VCaP (cell line): Measurements from ENCODE around the gene RNF6.

Experiments used
- H3K27ac ChIP-seq: fragments of 450-650 bp; 2 replicates; pipeline ENCODE4 v1.5.1; 2017
- CTCF ChIP-seq: fragments of 450-650 bp; conservative IDR thresholded peaks from 2 replicates; pipeline ENCODE4 v1.5.1; 2017; ENCODE audit warnings: mild to moderate bottlenecking, moderate library complexity

Gene RNF6

GRCh38 chr13:26246154-26246553, 24.0 kb upstream of the RNF6 start:
- TF ChIP-seq CTCF = no peak
- no peak overlapping the region for H3K27ac ChIP-seq

DNA sequence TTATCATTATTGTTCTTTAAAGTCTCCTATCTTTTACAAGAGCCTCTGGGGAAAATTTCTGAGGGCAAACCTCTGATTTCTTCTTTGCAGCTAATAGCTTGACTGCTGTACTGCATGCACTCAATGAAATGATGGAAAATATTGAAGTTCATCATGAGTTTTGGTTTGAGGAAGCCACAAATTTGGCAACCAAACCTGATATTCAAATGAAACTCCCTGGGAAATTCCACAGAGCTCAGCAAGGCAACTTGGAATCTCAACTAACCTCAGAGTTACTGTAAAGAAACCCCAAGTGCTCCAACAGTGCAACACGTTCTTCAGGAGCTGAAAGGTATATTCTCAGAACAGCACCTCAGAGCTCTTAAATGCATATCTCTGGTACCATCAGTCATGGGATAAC, 14.2 kb upstream of the RNF6 start:
- no peak overlapping the region for H3K27ac ChIP-seq
- TF ChIP-seq CTCF = no peak

DNA sequence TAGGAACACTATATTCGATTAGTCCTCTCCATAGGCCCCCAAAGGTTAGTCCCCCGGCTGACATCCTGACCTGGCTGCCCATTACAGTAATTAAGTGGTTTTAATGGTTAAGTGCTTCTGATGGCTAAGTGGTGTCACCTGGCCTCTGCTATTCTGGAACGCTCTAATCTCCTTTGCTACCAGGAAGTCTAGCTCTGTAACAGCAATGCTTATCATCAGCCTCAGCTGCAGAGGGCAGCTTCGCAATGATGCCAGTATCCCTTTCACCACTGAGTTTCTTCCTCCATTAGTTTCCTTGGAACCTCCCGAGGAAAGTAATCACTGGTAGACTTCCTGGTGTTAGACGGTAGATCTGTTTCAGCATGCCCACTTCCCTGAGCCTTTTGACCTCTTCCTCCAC, 8.6 kb upstream of the RNF6 start:
- no peak for TF ChIP-seq CTCF
- no peak overlapping the region for H3K27ac ChIP-seq

- no peak overlapping the region for H3K27ac ChIP-seq
- no peak for TF ChIP-seq CTCF
Observed at GRCh38 chr13:26229080-26229615, 7.0 kb upstream of the RNF6 start.

- no peak for TF ChIP-seq CTCF
Observed at GRCh38 chr13:26228096-26228495, 6.0 kb upstream of the RNF6 start.

DNA sequence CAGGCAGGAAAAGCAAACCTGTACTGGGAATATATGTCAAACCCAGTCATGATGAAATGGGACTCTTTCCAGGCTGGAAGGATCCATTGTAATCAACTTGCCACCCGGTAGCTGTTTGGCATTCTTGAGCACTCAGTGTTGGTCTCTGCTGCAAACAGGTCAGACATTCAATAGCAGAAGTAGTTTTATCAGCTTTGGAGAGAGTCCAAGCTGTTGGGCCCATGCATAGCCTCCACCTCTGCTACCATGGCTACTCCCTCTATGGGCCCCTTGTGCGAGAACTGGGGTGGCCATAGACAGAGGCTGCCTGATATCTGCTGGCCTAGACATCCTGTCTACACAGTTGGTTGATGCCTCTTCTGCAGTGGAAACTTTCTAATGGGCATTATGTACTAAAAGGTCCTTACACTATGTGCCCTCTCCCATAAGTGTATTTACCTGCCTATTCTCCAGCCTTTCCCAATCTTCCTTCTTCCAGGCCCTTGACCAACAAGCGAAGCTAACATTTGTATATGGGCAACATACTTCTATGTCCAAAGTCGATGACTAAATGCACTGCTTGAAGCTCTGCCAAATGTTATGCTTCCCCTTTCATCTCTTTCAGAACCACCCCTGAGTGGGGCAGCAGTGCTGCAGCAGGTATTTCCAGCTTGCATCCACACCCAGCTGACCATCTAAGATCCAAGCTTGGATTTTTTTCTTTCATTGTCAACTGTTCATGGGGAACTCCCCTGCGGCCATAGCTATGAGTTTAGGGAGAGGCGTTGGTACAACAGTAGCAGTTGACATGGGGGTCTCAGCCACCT, 5.3 kb upstream of the RNF6 start:
- TF ChIP-seq CTCF = no peak
- H3K27ac ChIP-seq = no peak overlapping the region

More at GRCh38 chr13:26228096-26228495, 6.0 kb upstream of the RNF6 start:
- H3K27ac ChIP-seq = no peak overlapping the region

- TF ChIP-seq CTCF = no peak
- H3K27ac ChIP-seq = no peak overlapping the region
Observed at GRCh38 chr13:26225896-26226617, 3.9 kb upstream of the RNF6 start.
